HG02840 (cell line): ENCODE measurements around the gene FGF1.

Experiments used
- ATAC-seq: cut with Tn5 transposase; IDR thresholded peaks from one replicate; pipeline ENCODE4 v1.9.1; 2021; ENCODE audit warnings: mild to moderate bottlenecking, moderate library complexity, moderate number of reproducible peaks; ENCODE audit not compliant: unreplicated experiment, low FRiP score

Gene FGF1

DNA sequence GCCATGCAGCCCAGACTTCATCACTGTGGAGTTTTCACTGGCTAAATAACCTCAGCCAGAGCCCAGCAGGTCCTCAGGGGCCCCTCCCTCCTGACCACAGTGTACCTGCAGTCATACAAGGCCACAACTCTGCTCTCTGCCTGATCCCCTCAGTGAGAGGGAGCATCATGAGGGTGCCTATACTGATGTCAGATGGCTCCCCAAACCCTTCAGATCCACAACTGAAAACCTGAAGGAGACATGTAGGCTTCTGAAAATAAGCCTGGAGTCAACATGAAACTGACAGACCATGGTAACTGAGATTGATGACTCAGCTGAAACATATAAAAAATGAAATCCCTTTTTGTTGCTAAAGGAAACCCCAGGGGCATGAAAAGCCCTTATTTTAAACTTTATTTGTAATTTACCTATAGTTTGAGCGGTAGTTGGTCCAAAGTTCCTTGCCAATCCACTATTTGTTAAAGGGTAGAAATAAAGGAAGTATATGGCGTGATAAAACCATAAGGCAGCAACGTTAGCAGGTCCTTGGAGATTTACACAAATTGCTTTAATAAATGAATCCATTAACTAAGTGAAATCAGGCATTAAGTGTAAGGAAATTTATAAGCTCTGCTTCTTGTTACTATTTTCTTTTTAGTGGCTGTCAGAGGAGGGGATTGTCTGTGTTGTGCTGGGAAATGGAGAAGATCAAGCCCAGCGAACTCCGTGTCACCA lies 68.3 kb downstream of the FGF1 start:
- no peak for ATAC-seq

- ATAC-seq = no peak
These were observed 69.9 kb downstream of the FGF1 start for GRCh38 chr5:142615948-142616347.

- no peak for ATAC-seq
These were observed 71.8 kb downstream of the FGF1 start for GRCh38 chr5:142614054-142614453.

- no peak for ATAC-seq
These were observed 72.6 kb downstream of the FGF1 start for GRCh38 chr5:142613271-142613671.

- ATAC-seq = no peak
These were observed 73.2 kb downstream of the FGF1 start for GRCh38 chr5:142612494-142613270.

GRCh38 chr5:142611154-142611553 lies 74.7 kb downstream of the FGF1 start:
- peak; percentile 90 for ATAC-seq

- ATAC-seq = no peak
These were observed 75.5 kb downstream of the FGF1 start for GRCh38 chr5:142610176-142611001.

DNA sequence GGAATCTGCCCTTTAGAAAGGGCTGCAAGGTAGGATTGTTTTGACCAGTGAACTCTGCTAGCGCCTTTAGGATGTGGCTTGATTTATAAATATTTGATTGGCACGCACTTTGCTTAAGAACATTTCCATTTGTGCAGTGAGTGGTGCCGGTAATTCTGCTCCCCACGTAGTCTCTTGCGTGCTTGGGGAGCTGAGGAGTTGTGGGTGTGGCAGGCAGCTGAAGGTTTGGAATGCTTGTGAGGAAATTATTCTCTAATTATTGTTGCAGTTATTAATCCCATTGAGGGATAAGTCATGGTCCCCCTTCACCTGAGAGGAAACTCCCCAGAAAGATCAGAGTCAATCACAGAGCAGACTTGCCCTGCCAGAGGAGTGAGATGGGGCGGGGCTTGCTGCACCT lies 76.7 kb downstream of the FGF1 start:
- no peak for ATAC-seq

GRCh38 chr5:142608081-142608480 lies 77.8 kb downstream of the FGF1 start:
- no peak for ATAC-seq

DNA sequence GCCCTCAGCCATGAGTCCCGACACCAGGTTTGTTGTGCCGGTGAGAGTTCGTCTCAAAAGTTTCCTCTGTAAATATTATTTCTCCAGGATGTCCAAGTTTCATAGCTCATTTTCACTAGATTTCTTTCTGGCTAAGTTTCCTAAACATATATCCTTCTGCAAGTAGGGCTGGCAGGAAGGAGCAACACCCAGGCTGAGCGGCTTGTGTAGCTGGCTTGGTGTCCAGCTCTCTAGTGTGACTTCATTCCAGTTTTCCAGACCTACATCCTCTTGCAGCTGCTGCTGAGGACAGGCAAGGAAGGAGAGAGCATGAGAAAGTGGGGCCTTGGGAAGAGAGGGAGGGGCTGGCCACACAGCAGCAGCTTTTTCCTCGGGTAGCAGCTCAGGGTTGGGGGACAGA lies 80.3 kb downstream of the FGF1 start:
- no peak for ATAC-seq

DNA sequence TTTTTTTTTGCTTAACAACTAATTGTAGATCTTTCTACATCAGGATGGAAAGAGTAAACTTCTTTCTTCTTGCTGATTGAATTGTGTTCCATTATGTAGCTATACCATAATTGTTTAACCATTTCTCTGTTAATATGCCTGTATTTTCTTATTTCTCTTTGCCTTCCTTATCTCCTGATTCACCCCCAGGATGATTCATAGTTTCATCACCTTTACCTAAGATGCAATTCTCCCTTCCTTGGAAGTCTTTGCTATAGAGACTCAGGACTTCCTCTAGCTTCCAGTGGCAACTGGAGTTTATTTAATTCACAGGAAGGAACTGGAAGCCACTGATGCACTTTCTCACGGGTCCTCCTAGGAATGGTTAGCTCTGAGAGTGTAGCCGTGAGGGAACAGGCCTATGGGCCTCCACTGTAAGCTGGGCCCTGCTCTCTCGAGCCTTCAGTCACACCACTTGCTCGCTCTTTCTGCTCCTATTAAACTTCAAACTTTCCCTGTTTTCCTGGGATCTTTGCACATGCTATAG lies 83.1 kb downstream of the FGF1 start:
- no peak for ATAC-seq

- ATAC-seq = no peak
These were observed 84.5 kb downstream of the FGF1 start for GRCh38 chr5:142601432-142601831.

- no peak for ATAC-seq
These were observed 85.1 kb downstream of the FGF1 start for GRCh38 chr5:142600611-142601358.

GRCh38 chr5:142600092-142600491 lies 85.8 kb downstream of the FGF1 start:
- ATAC-seq = no peak

- no peak for ATAC-seq
These were observed 87.6 kb downstream of the FGF1 start for GRCh38 chr5:142598338-142598700.

- no peak for ATAC-seq
These were observed 88.1 kb downstream of the FGF1 start for GRCh38 chr5:142597546-142598337.

DNA sequence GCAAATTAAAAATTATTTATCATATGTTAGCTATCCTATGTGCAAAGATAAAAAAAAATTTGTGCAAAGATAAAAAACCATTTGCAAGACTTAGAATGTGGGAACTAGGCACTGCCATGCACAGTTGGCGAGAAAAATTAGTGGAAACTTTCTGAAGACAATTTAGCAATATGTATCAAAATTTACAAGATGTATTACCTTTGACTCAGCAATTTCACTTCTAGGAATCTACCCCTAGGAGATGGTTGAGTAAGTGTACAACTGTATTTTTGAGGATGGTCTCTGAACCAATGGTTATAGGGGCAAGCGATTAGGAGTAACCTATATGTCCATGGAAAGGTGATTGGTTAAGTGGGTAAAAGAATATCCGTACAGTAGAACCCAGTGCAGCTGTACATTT lies 88.9 kb downstream of the FGF1 start:
- ATAC-seq = no peak

DNA sequence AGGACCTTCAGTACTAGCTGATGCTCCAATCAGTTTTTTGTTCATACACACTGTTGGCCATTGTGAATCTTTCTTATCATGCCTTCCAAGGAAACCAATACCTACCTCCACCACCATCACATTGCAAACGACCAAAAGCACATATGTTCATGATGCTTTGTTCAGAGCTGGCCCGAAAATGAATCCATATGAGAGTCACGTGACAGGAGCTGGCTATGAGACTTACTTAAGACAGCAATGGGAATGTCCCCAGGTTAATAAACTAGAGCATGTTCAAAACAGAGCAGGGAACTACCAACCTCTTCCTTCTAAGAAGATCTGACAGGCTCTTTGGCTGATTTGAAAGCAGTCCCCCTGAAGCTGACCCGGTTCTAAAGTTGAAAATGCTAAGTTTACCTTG lies 93.5 kb downstream of the FGF1 start:
- no peak for ATAC-seq

- ATAC-seq = no peak
These were observed 95.2 kb downstream of the FGF1 start for GRCh38 chr5:142590451-142591231.
